K562 (cell line): ENCODE data around the gene RIN3.

ENCODE experiments used
- ARHGAP35 ChIP-seq: fragments of 450-650 bp; IDR thresholded peaks from 2 replicates; pipeline ENCODE4 v1.6.1; 2018; ENCODE audit not compliant: partially characterized antibody
- CEBPB ChIP-seq: fragments of 450-650 bp; IDR thresholded peaks from 2 replicates; pipeline ENCODE4 v1.6.1; 2016; ENCODE audit warnings: missing genetic modification characterization, missing compliant biosample characterization
- E2F3 ChIP-seq: fragments of 250-450 bp; sonication (Bioruptor Pico); IDR thresholded peaks from 2 replicates; pipeline ENCODE4 v1.4.0; 2020; ENCODE audit warnings: mild to moderate bottlenecking
- PML ChIP-seq: IDR thresholded peaks from 2 replicates; pipeline ENCODE4 v1.6.1; 2012; ENCODE audit warnings: low read length, inconsistent platforms
- POLR2AphosphoS5 ChIP-seq: IDR thresholded peaks from 2 replicates; pipeline ENCODE4 v1.6.1; 2011; ENCODE audit warnings: mild to moderate bottlenecking, low read depth, low read length, moderate library complexity; ENCODE audit not compliant: control insufficient read depth, insufficient read depth
- SNRNP70 ChIP-seq: fragments of 200-400 bp; formaldehyde crosslinking; optimal IDR thresholded peaks from 2 replicates; pipeline ENCODE3; 2017; ENCODE audit warnings: low read depth, low read length
- SP1 ChIP-seq: sonication (generic); formaldehyde crosslinking; IDR thresholded peaks from 2 replicates; pipeline ENCODE4 v1.8.1; 2022; ENCODE audit warnings: mild to moderate bottlenecking, missing genetic modification reagents
- TF ChIP-seq, protein P1 (sequence below): sonication (generic); formaldehyde crosslinking; IDR thresholded peaks from 2 replicates; pipeline ENCODE4 v1.5.0; 2020; ENCODE audit warnings: missing genetic modification reagents
- TF ChIP-seq, protein P2 (sequence below): sonication (generic); formaldehyde crosslinking; IDR thresholded peaks from 2 replicates; pipeline ENCODE4 v1.8.0; 2022; ENCODE audit warnings: mild to moderate bottlenecking, low read depth, missing genetic modification reagents

DNA sequence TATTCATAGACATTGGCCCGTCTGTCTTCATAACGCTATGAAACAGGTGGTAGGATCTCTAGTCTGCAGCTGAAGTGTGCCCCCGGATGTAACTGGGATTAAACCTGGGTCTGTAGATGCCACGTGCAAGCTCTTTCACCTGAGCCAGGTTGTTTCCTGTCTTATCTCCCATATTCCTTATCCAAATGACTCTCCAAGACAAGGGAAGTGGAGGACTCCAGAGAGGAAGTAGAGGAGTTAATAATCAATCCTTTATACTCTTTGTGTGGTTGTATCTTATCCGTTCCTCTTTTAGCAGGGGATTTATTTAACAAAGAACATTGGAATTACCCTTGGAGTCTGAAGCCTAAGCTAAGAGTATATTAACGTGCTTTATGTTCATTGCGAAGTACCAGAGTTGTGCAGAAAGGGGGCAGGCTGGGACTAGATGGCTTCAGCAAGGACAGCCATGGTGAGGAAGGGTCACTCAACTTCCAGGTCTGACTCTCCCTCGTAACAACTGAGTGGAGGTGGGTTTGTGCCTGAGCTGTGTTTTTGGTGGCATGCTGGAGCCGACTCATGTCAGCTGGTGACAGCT lies 82.8 kb downstream of the RIN3 start:
- TF ChIP-seq, protein P1, sequence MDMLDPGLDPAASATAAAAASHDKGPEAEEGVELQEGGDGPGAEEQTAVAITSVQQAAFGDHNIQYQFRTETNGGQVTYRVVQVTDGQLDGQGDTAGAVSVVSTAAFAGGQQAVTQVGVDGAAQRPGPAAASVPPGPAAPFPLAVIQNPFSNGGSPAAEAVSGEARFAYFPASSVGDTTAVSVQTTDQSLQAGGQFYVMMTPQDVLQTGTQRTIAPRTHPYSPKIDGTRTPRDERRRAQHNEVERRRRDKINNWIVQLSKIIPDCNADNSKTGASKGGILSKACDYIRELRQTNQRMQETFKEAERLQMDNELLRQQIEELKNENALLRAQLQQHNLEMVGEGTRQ (CRISPR knock-in tag) = no peak
- TF ChIP-seq, protein P2, sequence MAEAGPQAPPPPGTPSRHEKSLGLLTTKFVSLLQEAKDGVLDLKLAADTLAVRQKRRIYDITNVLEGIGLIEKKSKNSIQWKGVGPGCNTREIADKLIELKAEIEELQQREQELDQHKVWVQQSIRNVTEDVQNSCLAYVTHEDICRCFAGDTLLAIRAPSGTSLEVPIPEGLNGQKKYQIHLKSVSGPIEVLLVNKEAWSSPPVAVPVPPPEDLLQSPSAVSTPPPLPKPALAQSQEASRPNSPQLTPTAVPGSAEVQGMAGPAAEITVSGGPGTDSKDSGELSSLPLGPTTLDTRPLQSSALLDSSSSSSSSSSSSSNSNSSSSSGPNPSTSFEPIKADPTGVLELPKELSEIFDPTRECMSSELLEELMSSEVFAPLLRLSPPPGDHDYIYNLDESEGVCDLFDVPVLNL = no peak
- TF ChIP-seq SNRNP70 (no peak), POLR2AphosphoS5 (no peak), ARHGAP35 (no peak), E2F3 (CRISPR knock-in tag) (no peak), SP1 (no peak), PML (no peak), CEBPB (no peak)
